SK-N-SH (cell line): ENCODE data around the gene EFEMP2. TPM values are rescaled to one million over a fixed set of nuclear protein-coding genes. Genes with fewer than 3 reads are reported as not detected.
A peak's percentile ranks its signal among the peaks of the same experiment; 100 is the strongest.

Experiments
- CTCF ChIA-PET: fragments of 300-600, 350-600 bp; formaldehyde crosslinking; extraction: SDS; loops from one replicate; lab custom pipeline; 2021; lab: Yijun Ruan, JAX
- POLR2A ChIA-PET: fragments of 350-600 bp; sonication (Branson Sonifier 250); formaldehyde crosslinking; extraction: SDS; loops from one replicate; lab custom pipeline; 2020; ENCODE audit warnings: antibody characterized with exemption, inconsistent platforms; lab: Yijun Ruan, JAX
- DNase-seq: peaks from one replicate; pipeline ENCODE4 v3.0.0; 2012
- H2AFZ ChIP-seq: fragments of 200-600 bp; sonication (generic); 2 replicates; pipeline ENCODE4 v1.8.1; 2016; ENCODE audit warnings: antibody characterized with exemption, mild to moderate bottlenecking, low read depth
- H3F3A ChIP-seq: fragments of 200-600 bp; sonication (generic); replicated peaks from 2 replicates; pipeline ENCODE3; 2016; ENCODE audit warnings: antibody characterized with exemption, mild to moderate bottlenecking; ENCODE audit not compliant: insufficient read depth
- H3K27ac ChIP-seq, 2 experiments: fragments of 200-500 bp in 1 of 2; fragments of 200-600 bp in 1 of 2; sonication (Bioruptor generic) in 1 of 2; sonication (generic), shearing (Covaris generic) in 1 of 2; 2 replicates each; pipeline versions ENCODE4 v1.5.1 to v1.6.1; 2014 to 2016; ENCODE audit warnings: low read depth in 2 of 2, inconsistent platforms in 1 of 2, low read length in 1 of 2, mild to moderate bottlenecking in 1 of 2, mixed read lengths in 1 of 2
- H3K27me3 ChIP-seq: fragments of 200-600 bp; sonication (generic), shearing (Covaris generic); 2 replicates; pipeline ENCODE4 v1.6.1; 2016; ENCODE audit warnings: mixed run types; ENCODE audit not compliant: insufficient read depth
- H3K36me3 ChIP-seq, 2 experiments: fragments of 200-500 bp in 1 of 2; fragments of 200-600 bp in 1 of 2; sonication (Bioruptor generic) in 1 of 2; sonication (generic) in 1 of 2; replicated peaks in 1 of 2; 2 replicates each; pipeline versions ENCODE3 to v1.5.1; 2014 to 2016; ENCODE audit warnings: low read length in 1 of 2, mild to moderate bottlenecking in 1 of 2; ENCODE audit not compliant: insufficient read depth in 2 of 2, control insufficient read depth in 1 of 2
- H3K4me1 ChIP-seq, 2 experiments: fragments of 200-500 bp in 1 of 2; fragments of 200-600 bp in 1 of 2; sonication (Bioruptor generic) in 1 of 2; sonication (generic), shearing (Covaris generic) in 1 of 2; 2 replicates each; pipeline versions ENCODE4 v1.5.1 to v1.6.1; 2014 to 2016; ENCODE audit warnings: low read depth in 1 of 2, low read length in 1 of 2, mixed run types in 1 of 2; ENCODE audit not compliant: insufficient read depth in 2 of 2, control insufficient read depth in 1 of 2
- H3K4me2 ChIP-seq: fragments of 200-600 bp; sonication (generic), shearing (Covaris generic); 2 replicates; pipeline ENCODE4 v1.6.1; 2017; ENCODE audit warnings: mixed run types
- H3K4me3 ChIP-seq, 2 experiments: fragments of 200-500 bp in 1 of 2; fragments of 200-600 bp in 1 of 2; sonication (Bioruptor generic) in 1 of 2; sonication (generic), shearing (Covaris generic) in 1 of 2; 2 replicates each; pipeline versions ENCODE4 v1.5.1 to v1.8.1; 2014 to 2016; ENCODE audit warnings: low read depth in 2 of 2, inconsistent platforms in 1 of 2, low read length in 1 of 2, mild to moderate bottlenecking in 1 of 2, mixed read lengths in 1 of 2, moderate library complexity in 1 of 2
- H3K79me2 ChIP-seq: fragments of 200-600 bp; sonication (generic); 2 replicates; pipeline ENCODE4 v1.8.1; 2017; ENCODE audit warnings: mild to moderate bottlenecking; ENCODE audit not compliant: insufficient read depth
- H3K9ac ChIP-seq: fragments of 200-600 bp; sonication (generic); 2 replicates; pipeline ENCODE4 v1.6.1; 2017; ENCODE audit warnings: mixed run types
- H3K9me2 ChIP-seq: fragments of 200-600 bp; sonication (generic); 2 replicates; pipeline ENCODE4 v1.6.1; 2017; ENCODE audit warnings: mixed run types
- H3K9me3 ChIP-seq: fragments of 200-600 bp; sonication (generic); 2 replicates; pipeline ENCODE4 v1.6.1; 2017; ENCODE audit warnings: mixed run types, mild to moderate bottlenecking, moderate library complexity
- H4K20me1 ChIP-seq: fragments of 200-600 bp; sonication (generic); 2 replicates; pipeline ENCODE4 v1.6.1; 2017; ENCODE audit warnings: mild to moderate bottlenecking, mixed run types; ENCODE audit not compliant: insufficient read depth
- CHD2 ChIP-seq: fragments of 150-350 bp; IDR thresholded peaks from 2 replicates; pipeline ENCODE4 v1.6.1; 2018; ENCODE audit warnings: low read length; ENCODE audit not compliant: partially characterized antibody
- EP300 ChIP-seq, 2 experiments: IDR thresholded peaks; 2 replicates each; pipeline versions ENCODE4 v1.4.0 to v1.6.1; 2012; ENCODE audit warnings: borderline replicate concordance in 1 of 2, low read depth in 1 of 2, low read length in 1 of 2
- FOSL2 ChIP-seq: IDR thresholded peaks from 2 replicates; pipeline ENCODE4 v1.4.0; 2012; ENCODE audit warnings: low read depth, mild to moderate bottlenecking, moderate library complexity, borderline replicate concordance
- FOXJ3 ChIP-seq: sonication (generic); formaldehyde crosslinking; IDR thresholded peaks from 2 replicates; pipeline ENCODE4 v1.5.1; 2020; ENCODE audit warnings: mild to moderate bottlenecking, missing genetic modification reagents
- GABPA ChIP-seq: IDR thresholded peaks from 2 replicates; pipeline ENCODE4 v1.4.0; 2012; ENCODE audit warnings: low read depth, mild to moderate bottlenecking
- GATA2 ChIP-seq: sonication (generic); formaldehyde crosslinking; IDR thresholded peaks from 2 replicates; pipeline ENCODE4 v1.5.0; 2020; ENCODE audit warnings: mild to moderate bottlenecking, missing genetic modification reagents
- JUND ChIP-seq: IDR thresholded peaks from 2 replicates; pipeline ENCODE4 v1.4.0; 2012
- MEF2A ChIP-seq: IDR thresholded peaks from 2 replicates; pipeline ENCODE4 v1.4.0; 2012; ENCODE audit warnings: low read depth, borderline replicate concordance
- MXI1 ChIP-seq: IDR thresholded peaks from 2 replicates; pipeline ENCODE4 v1.6.1; 2012; ENCODE audit warnings: mild to moderate bottlenecking, low read depth, low read length, improper control_type of control experiment
- NFIC ChIP-seq: IDR thresholded peaks from 2 replicates; pipeline ENCODE4 v1.4.0; 2012; ENCODE audit warnings: borderline replicate concordance
- RAD21 ChIP-seq: IDR thresholded peaks from 2 replicates; pipeline ENCODE4 v1.6.1; 2012; ENCODE audit warnings: mild to moderate bottlenecking, low read length
- RCOR1 ChIP-seq: fragments of 150-350 bp; IDR thresholded peaks from 2 replicates; pipeline ENCODE4 v1.6.1; 2017; ENCODE audit warnings: antibody characterized with exemption, low read length
- RFX5 ChIP-seq: IDR thresholded peaks from 2 replicates; pipeline ENCODE4 v1.6.1; 2012; ENCODE audit warnings: mild to moderate bottlenecking, improper control_type of control experiment, low read length
- RXRA ChIP-seq: IDR thresholded peaks from 2 replicates; pipeline ENCODE4 v1.4.0; 2012; ENCODE audit warnings: low read depth, mild to moderate bottlenecking, borderline replicate concordance
- SIN3A ChIP-seq: IDR thresholded peaks from 2 replicates; pipeline ENCODE4 v1.6.1; 2012; ENCODE audit warnings: low read depth, mild to moderate bottlenecking, low read length, moderate library complexity, borderline replicate concordance
- TAF1 ChIP-seq: IDR thresholded peaks from 2 replicates; pipeline ENCODE4 v1.6.1; 2012; ENCODE audit warnings: low read depth, mild to moderate bottlenecking, low read length, moderate library complexity, borderline replicate concordance
- TCF12 ChIP-seq: IDR thresholded peaks from 2 replicates; pipeline ENCODE4 v1.4.0; 2012
- YY1 ChIP-seq: IDR thresholded peaks from 2 replicates; pipeline ENCODE4 v1.4.0; 2012; ENCODE audit warnings: low read depth, mild to moderate bottlenecking
- WGBS: methylation state at CpG from one replicate; pipeline ENCODE4 v1.1.6; 2017; ENCODE audit warnings: low lambda C conversion rate; 5-methylcytosine and 5-hydroxymethylcytosine counted together
- polyA plus RNA-seq, 3 experiments: library from polyadenylated mRNA; depleted of rRNA; stranded (reverse); fragments of >200 nt; gene quantifications; 2 replicates each; pipeline ENCODE4 v1.2.3, GENCODE V29; 2012
- TF ChIP-seq, protein P1 (sequence below): fragments of 150-350 bp; IDR thresholded peaks from 2 replicates; pipeline ENCODE4 v1.6.1; 2016; ENCODE audit warnings: mild to moderate bottlenecking, low read depth, low read length
- TF ChIP-seq, protein P2 (sequence below): IDR thresholded peaks from 2 replicates; pipeline ENCODE4 v1.4.0; 2012; ENCODE audit warnings: low read depth
- TF ChIP-seq, protein P3 (sequence below): fragments of 150-350 bp; IDR thresholded peaks from 2 replicates; pipeline ENCODE4 v1.6.1; 2017; ENCODE audit warnings: antibody characterized with exemption, low read length, low read depth, borderline replicate concordance
- TF ChIP-seq, protein P4 (sequence below): IDR thresholded peaks from 2 replicates; pipeline ENCODE4 v1.4.0; 2012; ENCODE audit warnings: low read depth, borderline replicate concordance
- TF ChIP-seq, protein P5 (sequence below): fragments of 200-600 bp; sonication (generic); IDR thresholded peaks from 2 replicates; pipeline ENCODE4 v1.6.1; 2017; ENCODE audit warnings: antibody characterized with exemption, mild to moderate bottlenecking, moderate library complexity
- TF ChIP-seq, protein P6 (sequence below): IDR thresholded peaks from 2 replicates; pipeline ENCODE4 v1.6.1; 2012; ENCODE audit warnings: mild to moderate bottlenecking, low read depth, low read length, moderate library complexity

Gene EFEMP2
- polyA plus RNA-seq, 1 of the 3 experiments (the other 2 are of a cell fraction): 203 TPM

DNA sequence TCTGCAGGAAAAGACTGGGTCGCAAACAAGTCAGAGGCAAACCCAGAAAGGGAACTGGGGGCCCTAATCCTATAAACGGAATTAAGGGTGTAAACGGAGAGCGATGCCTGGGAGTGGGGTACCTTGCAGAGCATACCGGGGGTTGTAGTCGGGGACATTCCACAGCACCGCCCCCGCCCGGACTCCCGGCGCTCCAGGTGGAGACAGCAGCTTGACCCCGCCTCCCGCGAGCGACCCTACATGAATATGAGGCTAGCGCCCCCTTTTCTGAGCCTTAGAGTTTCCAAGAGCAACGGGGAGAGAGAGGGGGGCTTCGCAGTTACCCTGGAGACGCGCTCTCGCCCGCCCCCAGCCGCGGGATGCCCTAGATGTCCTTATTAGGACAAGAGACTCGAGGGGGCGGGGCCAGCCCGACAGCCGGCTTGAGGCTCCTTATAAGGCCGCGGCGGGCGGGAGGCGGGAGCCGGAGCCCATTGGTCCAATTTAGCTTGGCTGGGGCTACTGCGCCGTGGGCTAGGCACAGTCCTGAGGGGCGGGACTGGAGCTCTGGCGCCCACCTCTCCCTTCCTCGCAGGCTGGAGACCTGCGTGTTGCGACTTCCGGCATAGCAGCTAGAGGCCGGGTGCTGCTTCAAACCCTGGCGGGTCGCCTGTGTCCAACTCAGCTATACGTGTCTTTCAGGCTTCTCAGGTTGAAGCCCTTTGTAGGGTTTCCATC, 13.3 kb downstream of the EFEMP2 start:
- Histone ChIP-seq H3K9ac (peak overlapping the region; percentile 86), H3K4me2 (peak overlapping the region; percentile 99), H4K20me1 (peaks cover 33% of the 10 kb centered on the region), H3F3A (peaks cover 50% of the 10 kb centered on the region), H3K27me3 (no peaks in the 10 kb centered on the region), H3K79me2 (peaks cover 74% of the 10 kb centered on the region), H3K4me3 (peak overlapping the region; percentile 97 to 99), H3K4me1 (peaks cover 10 to 29% of the 10 kb centered on the region in 2 experiments), H2AFZ (peak overlapping the region; percentile 69; the same call in 1 of the 2 replicates), H3K9me3 (no peaks in the 10 kb centered on the region), H3K9me2 (no peaks in the 10 kb centered on the region), H3K27ac (peak overlapping the region; percentile 93), H3K36me3 (peaks cover 34 to 51% of the 10 kb centered on the region in 2 experiments)
- ChIA-PET CTCF (interaction anchor here (0.7 to 18.4 kb wide), 24 partner anchors 9 to 318 kb away, joined by 3 to 374 read pairs (median 4); partner anchors contain the start of genes BANF1, CCDC85B, CTSW and EFEMP2), POLR2A (interaction anchor here (0.7 to 5.0 kb wide), 16 partner anchors 8 to 1081 kb away, joined by 3 to 59 read pairs (median 6); partner anchors contain the start of genes BANF1, CCDC85B, EIF1AD and FIBP)
- WGBS: 1% methylated on average over 7 of the region's 46 CpGs
- peak; percentile 90 for DNase-seq
- TF ChIP-seq RXRA (no peak), GATA2 (CRISPR knock-in tag) (no peak), JUND (no peak), MXI1 (peak; percentile 25), NFIC (no peak), EP300 (IDR thresholded peaks at IDR 0.05; ENCODE audit: borderline replicate concordance in 1 of 2, low read depth in 1 of 2, low read length in 1 of 2) (peak in 1 of 2 experiments; percentile 20; a peak in 1 of 4 replicates), MEF2A (no peak), GABPA (peak; percentile 60; the same call in 1 of the 2 replicates), CHD2 (no peak), TAF1 (peak; percentile 83), RFX5 (no peak), YY1 (no peak), FOSL2 (no peak), TCF12 (no peak), FOXJ3 (CRISPR knock-in tag) (no peak), SIN3A (no peak), RAD21 (no peak), RCOR1 (no peak)
- TF ChIP-seq, protein P1, sequence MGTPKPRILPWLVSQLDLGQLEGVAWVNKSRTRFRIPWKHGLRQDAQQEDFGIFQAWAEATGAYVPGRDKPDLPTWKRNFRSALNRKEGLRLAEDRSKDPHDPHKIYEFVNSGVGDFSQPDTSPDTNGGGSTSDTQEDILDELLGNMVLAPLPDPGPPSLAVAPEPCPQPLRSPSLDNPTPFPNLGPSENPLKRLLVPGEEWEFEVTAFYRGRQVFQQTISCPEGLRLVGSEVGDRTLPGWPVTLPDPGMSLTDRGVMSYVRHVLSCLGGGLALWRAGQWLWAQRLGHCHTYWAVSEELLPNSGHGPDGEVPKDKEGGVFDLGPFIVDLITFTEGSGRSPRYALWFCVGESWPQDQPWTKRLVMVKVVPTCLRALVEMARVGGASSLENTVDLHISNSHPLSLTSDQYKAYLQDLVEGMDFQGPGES: no peak
- TF ChIP-seq, protein P2, sequence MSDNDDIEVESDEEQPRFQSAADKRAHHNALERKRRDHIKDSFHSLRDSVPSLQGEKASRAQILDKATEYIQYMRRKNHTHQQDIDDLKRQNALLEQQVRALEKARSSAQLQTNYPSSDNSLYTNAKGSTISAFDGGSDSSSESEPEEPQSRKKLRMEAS: peak; percentile 56
- TF ChIP-seq, protein P3, sequence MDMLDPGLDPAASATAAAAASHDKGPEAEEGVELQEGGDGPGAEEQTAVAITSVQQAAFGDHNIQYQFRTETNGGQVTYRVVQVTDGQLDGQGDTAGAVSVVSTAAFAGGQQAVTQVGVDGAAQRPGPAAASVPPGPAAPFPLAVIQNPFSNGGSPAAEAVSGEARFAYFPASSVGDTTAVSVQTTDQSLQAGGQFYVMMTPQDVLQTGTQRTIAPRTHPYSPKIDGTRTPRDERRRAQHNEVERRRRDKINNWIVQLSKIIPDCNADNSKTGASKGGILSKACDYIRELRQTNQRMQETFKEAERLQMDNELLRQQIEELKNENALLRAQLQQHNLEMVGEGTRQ: no peak
- TF ChIP-seq, protein P4, sequence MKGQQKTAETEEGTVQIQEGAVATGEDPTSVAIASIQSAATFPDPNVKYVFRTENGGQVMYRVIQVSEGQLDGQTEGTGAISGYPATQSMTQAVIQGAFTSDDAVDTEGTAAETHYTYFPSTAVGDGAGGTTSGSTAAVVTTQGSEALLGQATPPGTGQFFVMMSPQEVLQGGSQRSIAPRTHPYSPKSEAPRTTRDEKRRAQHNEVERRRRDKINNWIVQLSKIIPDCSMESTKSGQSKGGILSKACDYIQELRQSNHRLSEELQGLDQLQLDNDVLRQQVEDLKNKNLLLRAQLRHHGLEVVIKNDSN: no peak
- TF ChIP-seq, protein P5, sequence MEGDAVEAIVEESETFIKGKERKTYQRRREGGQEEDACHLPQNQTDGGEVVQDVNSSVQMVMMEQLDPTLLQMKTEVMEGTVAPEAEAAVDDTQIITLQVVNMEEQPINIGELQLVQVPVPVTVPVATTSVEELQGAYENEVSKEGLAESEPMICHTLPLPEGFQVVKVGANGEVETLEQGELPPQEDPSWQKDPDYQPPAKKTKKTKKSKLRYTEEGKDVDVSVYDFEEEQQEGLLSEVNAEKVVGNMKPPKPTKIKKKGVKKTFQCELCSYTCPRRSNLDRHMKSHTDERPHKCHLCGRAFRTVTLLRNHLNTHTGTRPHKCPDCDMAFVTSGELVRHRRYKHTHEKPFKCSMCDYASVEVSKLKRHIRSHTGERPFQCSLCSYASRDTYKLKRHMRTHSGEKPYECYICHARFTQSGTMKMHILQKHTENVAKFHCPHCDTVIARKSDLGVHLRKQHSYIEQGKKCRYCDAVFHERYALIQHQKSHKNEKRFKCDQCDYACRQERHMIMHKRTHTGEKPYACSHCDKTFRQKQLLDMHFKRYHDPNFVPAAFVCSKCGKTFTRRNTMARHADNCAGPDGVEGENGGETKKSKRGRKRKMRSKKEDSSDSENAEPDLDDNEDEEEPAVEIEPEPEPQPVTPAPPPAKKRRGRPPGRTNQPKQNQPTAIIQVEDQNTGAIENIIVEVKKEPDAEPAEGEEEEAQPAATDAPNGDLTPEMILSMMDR: peak; percentile 25; the same call in 1 of the 2 replicates
- TF ChIP-seq, protein P6, sequence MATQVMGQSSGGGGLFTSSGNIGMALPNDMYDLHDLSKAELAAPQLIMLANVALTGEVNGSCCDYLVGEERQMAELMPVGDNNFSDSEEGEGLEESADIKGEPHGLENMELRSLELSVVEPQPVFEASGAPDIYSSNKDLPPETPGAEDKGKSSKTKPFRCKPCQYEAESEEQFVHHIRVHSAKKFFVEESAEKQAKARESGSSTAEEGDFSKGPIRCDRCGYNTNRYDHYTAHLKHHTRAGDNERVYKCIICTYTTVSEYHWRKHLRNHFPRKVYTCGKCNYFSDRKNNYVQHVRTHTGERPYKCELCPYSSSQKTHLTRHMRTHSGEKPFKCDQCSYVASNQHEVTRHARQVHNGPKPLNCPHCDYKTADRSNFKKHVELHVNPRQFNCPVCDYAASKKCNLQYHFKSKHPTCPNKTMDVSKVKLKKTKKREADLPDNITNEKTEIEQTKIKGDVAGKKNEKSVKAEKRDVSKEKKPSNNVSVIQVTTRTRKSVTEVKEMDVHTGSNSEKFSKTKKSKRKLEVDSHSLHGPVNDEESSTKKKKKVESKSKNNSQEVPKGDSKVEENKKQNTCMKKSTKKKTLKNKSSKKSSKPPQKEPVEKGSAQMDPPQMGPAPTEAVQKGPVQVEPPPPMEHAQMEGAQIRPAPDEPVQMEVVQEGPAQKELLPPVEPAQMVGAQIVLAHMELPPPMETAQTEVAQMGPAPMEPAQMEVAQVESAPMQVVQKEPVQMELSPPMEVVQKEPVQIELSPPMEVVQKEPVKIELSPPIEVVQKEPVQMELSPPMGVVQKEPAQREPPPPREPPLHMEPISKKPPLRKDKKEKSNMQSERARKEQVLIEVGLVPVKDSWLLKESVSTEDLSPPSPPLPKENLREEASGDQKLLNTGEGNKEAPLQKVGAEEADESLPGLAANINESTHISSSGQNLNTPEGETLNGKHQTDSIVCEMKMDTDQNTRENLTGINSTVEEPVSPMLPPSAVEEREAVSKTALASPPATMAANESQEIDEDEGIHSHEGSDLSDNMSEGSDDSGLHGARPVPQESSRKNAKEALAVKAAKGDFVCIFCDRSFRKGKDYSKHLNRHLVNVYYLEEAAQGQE: peak; percentile 16; the same call in 1 of the 2 replicates
